Sigmoid colon (tissue), 4 donors: ENCODE measurements around the gene C3orf22.

Experiments
- CTCF ChIP-seq, 4 experiments: fragments of 450-650 bp in 3 of 4; fragments of 200-600 bp in 1 of 4; IDR thresholded peaks; one replicate each; pipeline ENCODE4 v1.5.1; 2016 to 2019; ENCODE audit warnings: antibody characterized with exemption in 4 of 4, mild to moderate bottlenecking in 3 of 4, moderate library complexity in 2 of 4
- POLR2A ChIP-seq, 2 donors: fragments of 450-650 bp; IDR thresholded peaks; one replicate each; pipeline ENCODE4 v1.6.1; 2016; ENCODE audit warnings: antibody characterized with exemption in 2 of 2, mild to moderate bottlenecking in 2 of 2, moderate library complexity in 2 of 2
- POLR2AphosphoS5 ChIP-seq, 4 donors: sonication (generic); formaldehyde crosslinking; IDR thresholded peaks; one replicate each; pipeline ENCODE4 v1.6.1; 2017; ENCODE audit warnings: antibody characterized with exemption in 4 of 4

- TF ChIP-seq POLR2A (IDR thresholded peaks at IDR 0.05) (no peak), CTCF (IDR thresholded peaks at IDR 0.05) (no peak), POLR2AphosphoS5 (IDR thresholded peaks at IDR 0.05) (no peak)
Measured at GRCh38 chr3:126519506-126520455, 39.0 kb downstream of the C3orf22 start.
